Muscle of leg (tissue), 11 donors: ENCODE data around the gene LMF1. TPM values are rescaled to one million over a fixed set of nuclear protein-coding genes. Genes with fewer than 3 reads are reported as not detected.

ENCODE experiments used
- DNase-seq: peaks from one replicate; pipeline ENCODE4 v3.0.0; 2013
- H3K27ac ChIP-seq: one replicate; pipeline ENCODE4 v1.5.1; 2013; ENCODE audit warnings: mild to moderate bottlenecking, low read length, control low read depth
- H3K27me3 ChIP-seq: one replicate; pipeline ENCODE4 v1.6.1; 2013; ENCODE audit warnings: low read length; ENCODE audit not compliant: control insufficient read depth, insufficient read depth
- H3K36me3 ChIP-seq: one replicate; pipeline ENCODE4 v1.6.1; 2013; ENCODE audit warnings: low read length; ENCODE audit not compliant: control insufficient read depth, insufficient read depth
- H3K4me1 ChIP-seq: one replicate; pipeline ENCODE4 v1.6.1; 2013; ENCODE audit warnings: low read length; ENCODE audit not compliant: control insufficient read depth, insufficient read depth
- H3K4me3 ChIP-seq: one replicate; pipeline ENCODE4 v1.5.1; 2013; ENCODE audit warnings: low read length, control low read depth
- H3K9me3 ChIP-seq: replicated peaks from 2 replicates; pipeline ENCODE4 v1.6.1; 2013; ENCODE audit warnings: low read depth, low read length; ENCODE audit not compliant: control insufficient read depth
- WGBS: methylation state at CpG from one replicate; pipeline ENCODE4 v1.1.5; 2013; ENCODE audit warnings: missing lambda C conversion rate; ENCODE audit not compliant: insufficient coverage; 5-methylcytosine and 5-hydroxymethylcytosine counted together
- polyA plus RNA-seq, 8 donors: library from polyadenylated mRNA; unstranded; fragments of 120-200 nt; gene quantifications; one replicate each; pipeline versions ENCODE4 v1.2.1 to v1.2.3, GENCODE V29; 2013; ENCODE audit warnings: inconsistent platforms in 1 of 8, low replicate concordance in 1 of 8; ENCODE audit not compliant: insufficient read length in 8 of 8, insufficient read depth in 1 of 8
- total RNA-seq: library from RNA; stranded (reverse); fragments of 120-200 nt; gene quantifications from one replicate; pipeline ENCODE4 v1.2.4, GENCODE V29; 2013

The LMF1 gene
- total and polyA plus RNA-seq, 9 donors = 8.7 to 14.1 (median 10.2) TPM

DNA sequence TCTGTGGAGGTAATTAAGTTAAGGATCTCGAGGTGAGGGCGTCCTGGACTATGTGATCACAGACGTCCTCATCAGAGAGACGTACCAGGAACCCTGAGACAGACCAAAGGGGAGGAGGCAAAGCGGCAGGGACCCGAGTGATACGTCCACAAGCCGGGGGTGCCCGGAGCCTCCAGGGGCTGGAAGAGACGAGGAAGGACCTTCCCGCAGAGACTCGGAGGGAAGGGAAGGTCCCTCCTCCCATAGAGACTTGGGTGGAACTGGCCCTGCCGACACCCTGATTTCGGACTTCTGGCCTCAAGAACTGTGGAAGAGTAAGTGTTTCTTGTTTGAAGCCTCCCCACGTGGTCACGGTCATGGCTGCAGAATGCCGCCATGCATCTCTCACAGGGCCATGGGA is 30.8 kb downstream of the LMF1 start:
- H3K4me1 ChIP-seq = no peaks in the 10 kb centered on the region
- H3K9me3 ChIP-seq = peaks cover 21% of the 10 kb centered on the region
- no peak for DNase-seq
- H3K4me3 ChIP-seq = no peak overlapping the region
- 85% methylated on average over 9 of the region's 17 CpGs for WGBS
- H3K27me3 ChIP-seq = no peaks in the 10 kb centered on the region
- H3K27ac ChIP-seq = no peak overlapping the region
- H3K36me3 ChIP-seq = peaks cover 17% of the 10 kb centered on the region

DNA sequence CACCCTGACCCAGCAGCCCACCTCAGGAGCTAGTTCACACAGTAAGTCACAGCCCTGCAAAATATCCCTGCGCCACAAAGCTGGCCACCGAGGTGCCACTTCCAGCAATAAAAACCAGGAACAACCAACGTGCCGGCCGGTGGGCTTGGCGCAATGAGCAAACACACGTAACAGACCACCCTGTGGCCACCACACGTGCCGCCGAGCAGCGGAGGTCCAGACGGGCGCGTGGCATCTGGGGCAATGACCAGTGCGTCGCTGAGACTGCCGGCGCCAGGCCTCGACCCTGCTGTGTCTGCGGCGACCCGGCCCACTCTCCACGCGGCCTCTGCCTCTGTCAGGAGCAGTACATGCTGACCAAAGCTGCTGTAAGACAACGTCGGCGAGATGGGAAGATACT is 31.5 kb downstream of the LMF1 start:
- Histone ChIP-seq H3K27me3 (no peaks in the 10 kb centered on the region), H3K36me3 (peaks cover 19% of the 10 kb centered on the region), H3K4me3 (no peak overlapping the region), H3K4me1 (no peaks in the 10 kb centered on the region), H3K27ac (no peak overlapping the region), H3K9me3 (peaks cover 21% of the 10 kb centered on the region)
- DNase-seq = no peak
- WGBS = 93% methylated on average over 27 of the region's 27 CpGs

DNA sequence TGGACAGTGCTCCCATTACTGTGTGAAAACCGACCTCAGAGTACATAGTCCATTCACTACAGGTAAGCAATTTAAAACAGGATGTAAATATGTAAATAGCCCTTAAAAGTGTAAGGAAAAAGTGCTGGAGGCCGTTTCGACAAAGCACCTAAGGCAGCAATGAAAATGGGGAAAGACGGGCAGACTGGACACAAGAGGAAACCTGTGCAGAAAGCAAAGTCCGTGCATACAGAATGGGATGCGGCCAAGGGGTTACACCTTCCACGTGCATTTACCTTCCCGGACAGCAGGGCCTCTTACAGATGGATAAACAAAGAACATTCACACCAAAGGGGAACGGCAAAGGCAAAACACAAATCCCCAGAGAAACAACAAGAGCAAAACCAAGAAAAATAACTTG is 32.0 kb downstream of the LMF1 start:
- WGBS = 56% methylated on average over 5 of the region's 9 CpGs

GRCh38 chr16:938136-938535 is 32.6 kb downstream of the LMF1 start:
- WGBS = 75% methylated on average over 11 of the region's 18 CpGs
- no peak for DNase-seq
- H3K36me3 ChIP-seq = peaks cover 27% of the 10 kb centered on the region

More for the DNA sequence above, 32.0 kb downstream of the LMF1 start:
- Histone ChIP-seq H3K4me3 (no peak overlapping the region), H3K27me3 (no peaks in the 10 kb centered on the region), H3K36me3 (peaks cover 21% of the 10 kb centered on the region), H3K9me3 (peaks cover 19% of the 10 kb centered on the region), H3K27ac (no peak overlapping the region), H3K4me1 (no peaks in the 10 kb centered on the region)
- no peak for DNase-seq

GRCh38 chr16:937723-938122 is 33.1 kb downstream of the LMF1 start:
- Histone ChIP-seq H3K36me3 (peaks cover 30% of the 10 kb centered on the region), H3K27me3 (no peaks in the 10 kb centered on the region), H3K9me3 (peaks cover 17% of the 10 kb centered on the region), H3K27ac (no peak overlapping the region), H3K4me1 (no peaks in the 10 kb centered on the region), H3K4me3 (no peak overlapping the region)
- 96% methylated on average over 4 of the region's 6 CpGs for WGBS
- no peak for DNase-seq

More at GRCh38 chr16:938136-938535, 32.6 kb downstream of the LMF1 start:
- Histone ChIP-seq H3K9me3 (peaks cover 19% of the 10 kb centered on the region), H3K27me3 (no peaks in the 10 kb centered on the region), H3K4me1 (no peaks in the 10 kb centered on the region), H3K27ac (no peak overlapping the region), H3K4me3 (no peak overlapping the region)

DNA sequence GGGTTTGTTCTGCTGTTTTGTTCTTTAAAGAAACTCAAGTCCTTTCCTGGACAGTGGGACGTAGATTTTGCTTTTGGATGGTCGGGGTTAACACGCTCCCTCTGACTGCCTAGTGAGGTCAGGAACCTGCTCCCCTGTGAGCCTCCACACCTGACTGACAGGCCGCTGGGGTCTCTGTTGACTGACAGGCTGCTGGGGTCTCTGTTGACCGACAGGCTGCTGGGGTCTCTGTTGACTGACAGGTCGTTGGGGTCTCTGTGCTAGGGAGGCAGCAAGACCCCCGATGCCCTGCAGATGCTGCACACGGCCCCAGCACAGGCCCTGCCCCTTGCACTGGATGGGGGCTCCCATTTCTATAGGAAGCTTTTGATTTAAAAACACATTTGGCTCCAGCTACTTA is 33.5 kb downstream of the LMF1 start:
- 60% methylated on average over 5 of the region's 8 CpGs for WGBS

GRCh38 chr16:935684-936083 is 35.1 kb downstream of the LMF1 start:
- WGBS = 66% methylated on average over 5 of the region's 11 CpGs
- Histone ChIP-seq H3K27ac (no peak overlapping the region), H3K9me3 (no peaks in the 10 kb centered on the region), H3K36me3 (peaks cover 30% of the 10 kb centered on the region), H3K4me1 (no peaks in the 10 kb centered on the region), H3K4me3 (no peak overlapping the region), H3K27me3 (no peaks in the 10 kb centered on the region)
- DNase-seq = no peak

More for the DNA sequence above, 33.5 kb downstream of the LMF1 start:
- Histone ChIP-seq H3K4me3 (no peak overlapping the region), H3K27me3 (no peaks in the 10 kb centered on the region), H3K4me1 (no peaks in the 10 kb centered on the region), H3K27ac (no peak overlapping the region), H3K36me3 (peaks cover 31% of the 10 kb centered on the region), H3K9me3 (peaks cover 12% of the 10 kb centered on the region)
- no peak for DNase-seq

DNA sequence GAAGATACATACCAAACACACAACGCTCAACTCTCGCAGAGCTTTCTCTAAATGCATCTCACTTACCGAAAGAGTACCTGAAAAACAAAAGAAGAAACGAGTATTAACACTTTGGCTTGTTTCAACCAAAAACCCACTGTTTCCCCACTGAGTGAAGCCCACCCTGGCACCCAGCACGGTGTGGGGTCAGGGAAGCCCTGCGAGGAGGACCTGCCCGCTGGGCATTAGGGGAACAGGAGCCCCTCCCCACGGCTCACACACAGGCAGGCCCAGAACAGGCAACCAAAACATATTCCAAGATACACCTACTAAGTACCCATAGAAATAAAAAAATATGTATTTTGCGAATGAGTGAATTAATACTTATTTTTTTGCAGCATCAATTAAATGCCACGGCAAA is 36.6 kb downstream of the LMF1 start:
- no peaks in the 10 kb centered on the region for H3K9me3 ChIP-seq
- no peaks in the 10 kb centered on the region for H3K27me3 ChIP-seq
- H3K4me1 ChIP-seq = no peaks in the 10 kb centered on the region
- 90% methylated on average over 5 of the region's 10 CpGs for WGBS
- no peak for DNase-seq
- no peak overlapping the region for H3K27ac ChIP-seq
- H3K4me3 ChIP-seq = no peak overlapping the region
- peaks cover 32% of the 10 kb centered on the region for H3K36me3 ChIP-seq

GRCh38 chr16:933581-933980 is 37.2 kb downstream of the LMF1 start:
- no peak overlapping the region for H3K4me3 ChIP-seq
- WGBS = 97% methylated on average over 9 of the region's 15 CpGs
- H3K36me3 ChIP-seq = peaks cover 32% of the 10 kb centered on the region
- H3K27ac ChIP-seq = no peak overlapping the region
- DNase-seq = no peak
- H3K4me1 ChIP-seq = no peaks in the 10 kb centered on the region
- H3K9me3 ChIP-seq = no peaks in the 10 kb centered on the region
- H3K27me3 ChIP-seq = no peaks in the 10 kb centered on the region

DNA sequence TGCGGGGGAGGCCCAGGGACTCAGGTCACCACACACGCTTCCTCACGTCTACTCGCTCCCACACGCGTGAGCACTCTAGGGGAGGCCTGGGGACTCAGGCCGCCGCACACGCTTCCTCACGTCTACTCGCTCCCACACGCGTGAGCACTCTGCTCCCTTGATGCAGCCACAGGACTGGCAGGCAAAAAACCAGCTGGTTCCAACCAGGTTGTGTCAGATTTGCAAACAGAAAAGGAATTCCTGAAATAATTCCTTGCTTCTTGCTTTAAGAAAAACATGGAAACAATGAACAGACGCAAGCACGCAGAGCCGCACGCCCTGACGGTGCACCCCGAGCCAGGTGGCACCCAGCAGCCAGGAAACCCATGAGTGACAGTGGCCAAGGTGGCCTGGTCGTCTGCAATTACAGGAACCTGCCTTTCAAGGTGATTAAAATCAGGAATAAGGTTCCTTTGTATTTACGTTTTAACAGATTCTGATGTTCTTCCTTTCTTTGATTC is 37.9 kb downstream of the LMF1 start:
- Histone ChIP-seq H3K9me3 (no peaks in the 10 kb centered on the region), H3K27me3 (no peaks in the 10 kb centered on the region), H3K4me3 (no peak overlapping the region), H3K4me1 (no peaks in the 10 kb centered on the region), H3K27ac (no peak overlapping the region), H3K36me3 (peaks cover 29% of the 10 kb centered on the region)
- no peak for DNase-seq
- WGBS = 89% methylated on average over 19 of the region's 21 CpGs
